ENCODE data around the gene E2F8. TPM values are rescaled to one million over a fixed set of nuclear protein-coding genes. Genes with fewer than 3 reads are reported as not detected.

Gene E2F8
- total and polyA plus RNA-seq, 10 of the 15 experiments (the other 5 are each of a cell fraction or from before 2014, with no cell fraction given), result 8.8 to 28.1 (median 18.5) TPM

- 96% methylated on average over 3 of the region's 3 CpGs for WGBS (ENCODE audit: insufficient coverage, insufficient replicate concordance, low lambda C conversion rate, missing lambda C conversion rate)
- CTCF ChIA-PET, result no interaction called here
- no peaks in the 10 kb centered on the region for H4K20me1 ChIP-seq (ENCODE audit: control insufficient read depth, insufficient read depth)
- BruUV-seq (replicated peaks), result no TSS peak
- POLR2A ChIA-PET, result no interaction called here
- H3K27ac ChIP-seq (ENCODE audit: control insufficient read depth, insufficient read depth), result no peak overlapping the region
- ATAC-seq, result no peak
- H3K9ac ChIP-seq (ENCODE audit: control insufficient read depth, insufficient read depth, low read length), result no peak overlapping the region
- RAD21 ChIA-PET (ENCODE audit: unreplicated experiment), result no interaction called here
- in situ Hi-C loops (cut with MboI), result no loop called here
- TF ChIP-seq, protein P1, sequence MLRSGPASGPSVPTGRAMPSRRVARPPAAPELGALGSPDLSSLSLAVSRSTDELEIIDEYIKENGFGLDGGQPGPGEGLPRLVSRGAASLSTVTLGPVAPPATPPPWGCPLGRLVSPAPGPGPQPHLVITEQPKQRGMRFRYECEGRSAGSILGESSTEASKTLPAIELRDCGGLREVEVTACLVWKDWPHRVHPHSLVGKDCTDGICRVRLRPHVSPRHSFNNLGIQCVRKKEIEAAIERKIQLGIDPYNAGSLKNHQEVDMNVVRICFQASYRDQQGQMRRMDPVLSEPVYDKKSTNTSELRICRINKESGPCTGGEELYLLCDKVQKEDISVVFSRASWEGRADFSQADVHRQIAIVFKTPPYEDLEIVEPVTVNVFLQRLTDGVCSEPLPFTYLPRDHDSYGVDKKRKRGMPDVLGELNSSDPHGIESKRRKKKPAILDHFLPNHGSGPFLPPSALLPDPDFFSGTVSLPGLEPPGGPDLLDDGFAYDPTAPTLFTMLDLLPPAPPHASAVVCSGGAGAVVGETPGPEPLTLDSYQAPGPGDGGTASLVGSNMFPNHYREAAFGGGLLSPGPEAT (IDR thresholded peaks at IDR 0.05; ENCODE audit: low read depth), result no peak
- TF ChIP-seq, protein P2, sequence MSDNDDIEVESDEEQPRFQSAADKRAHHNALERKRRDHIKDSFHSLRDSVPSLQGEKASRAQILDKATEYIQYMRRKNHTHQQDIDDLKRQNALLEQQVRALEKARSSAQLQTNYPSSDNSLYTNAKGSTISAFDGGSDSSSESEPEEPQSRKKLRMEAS (IDR thresholded peaks at IDR 0.05; ENCODE audit: low read depth, low read length), result no peak
- TF ChIP-seq, protein P3, sequence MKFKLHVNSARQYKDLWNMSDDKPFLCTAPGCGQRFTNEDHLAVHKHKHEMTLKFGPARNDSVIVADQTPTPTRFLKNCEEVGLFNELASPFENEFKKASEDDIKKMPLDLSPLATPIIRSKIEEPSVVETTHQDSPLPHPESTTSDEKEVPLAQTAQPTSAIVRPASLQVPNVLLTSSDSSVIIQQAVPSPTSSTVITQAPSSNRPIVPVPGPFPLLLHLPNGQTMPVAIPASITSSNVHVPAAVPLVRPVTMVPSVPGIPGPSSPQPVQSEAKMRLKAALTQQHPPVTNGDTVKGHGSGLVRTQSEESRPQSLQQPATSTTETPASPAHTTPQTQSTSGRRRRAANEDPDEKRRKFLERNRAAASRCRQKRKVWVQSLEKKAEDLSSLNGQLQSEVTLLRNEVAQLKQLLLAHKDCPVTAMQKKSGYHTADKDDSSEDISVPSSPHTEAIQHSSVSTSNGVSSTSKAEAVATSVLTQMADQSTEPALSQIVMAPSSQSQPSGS (IDR thresholded peaks at IDR 0.05; ENCODE audit: low read length), result no peak
- TF ChIP-seq ZSCAN29 (IDR thresholded peaks at IDR 0.05) (no peak), HDAC6 (IDR thresholded peaks at IDR 0.05; ENCODE audit: unreplicated experiment) (no peak), HDGF (IDR thresholded peaks at IDR 0.05) (no peak), SMAD1 (IDR thresholded peaks at IDR 0.05; ENCODE audit: low read depth, partially characterized antibody) (no peak), FOS (IDR thresholded peaks at IDR 0.05; ENCODE audit: borderline replicate concordance, extremely low read depth, insufficient read length) (no peak), ZBTB4 (CRISPR knock-in tag; IDR thresholded peaks at IDR 0.05) (no peak), CHD1 (IDR thresholded peaks at IDR 0.05; ENCODE audit: low read depth, low read length) (no peak), SIN3A (IDR thresholded peaks at IDR 0.05; ENCODE audit: low read depth, low read length) (no peak), SUZ12 (IDR thresholded peaks at IDR 0.05; ENCODE audit: unreplicated experiment) (no peak), NFXL1 (IDR thresholded peaks at IDR 0.05; ENCODE audit: borderline replicate concordance) (no peak), NR2C1 (IDR thresholded peaks at IDR 0.05) (no peak), POLR2AphosphoS2 (IDR thresholded peaks at IDR 0.05; ENCODE audit: low read depth, low read length) (no peak)
- TF ChIP-seq, protein P4, sequence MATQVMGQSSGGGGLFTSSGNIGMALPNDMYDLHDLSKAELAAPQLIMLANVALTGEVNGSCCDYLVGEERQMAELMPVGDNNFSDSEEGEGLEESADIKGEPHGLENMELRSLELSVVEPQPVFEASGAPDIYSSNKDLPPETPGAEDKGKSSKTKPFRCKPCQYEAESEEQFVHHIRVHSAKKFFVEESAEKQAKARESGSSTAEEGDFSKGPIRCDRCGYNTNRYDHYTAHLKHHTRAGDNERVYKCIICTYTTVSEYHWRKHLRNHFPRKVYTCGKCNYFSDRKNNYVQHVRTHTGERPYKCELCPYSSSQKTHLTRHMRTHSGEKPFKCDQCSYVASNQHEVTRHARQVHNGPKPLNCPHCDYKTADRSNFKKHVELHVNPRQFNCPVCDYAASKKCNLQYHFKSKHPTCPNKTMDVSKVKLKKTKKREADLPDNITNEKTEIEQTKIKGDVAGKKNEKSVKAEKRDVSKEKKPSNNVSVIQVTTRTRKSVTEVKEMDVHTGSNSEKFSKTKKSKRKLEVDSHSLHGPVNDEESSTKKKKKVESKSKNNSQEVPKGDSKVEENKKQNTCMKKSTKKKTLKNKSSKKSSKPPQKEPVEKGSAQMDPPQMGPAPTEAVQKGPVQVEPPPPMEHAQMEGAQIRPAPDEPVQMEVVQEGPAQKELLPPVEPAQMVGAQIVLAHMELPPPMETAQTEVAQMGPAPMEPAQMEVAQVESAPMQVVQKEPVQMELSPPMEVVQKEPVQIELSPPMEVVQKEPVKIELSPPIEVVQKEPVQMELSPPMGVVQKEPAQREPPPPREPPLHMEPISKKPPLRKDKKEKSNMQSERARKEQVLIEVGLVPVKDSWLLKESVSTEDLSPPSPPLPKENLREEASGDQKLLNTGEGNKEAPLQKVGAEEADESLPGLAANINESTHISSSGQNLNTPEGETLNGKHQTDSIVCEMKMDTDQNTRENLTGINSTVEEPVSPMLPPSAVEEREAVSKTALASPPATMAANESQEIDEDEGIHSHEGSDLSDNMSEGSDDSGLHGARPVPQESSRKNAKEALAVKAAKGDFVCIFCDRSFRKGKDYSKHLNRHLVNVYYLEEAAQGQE (IDR thresholded peaks at IDR 0.05; ENCODE audit: low read depth, low read length), result no peak
- H3K79me2 ChIP-seq (ENCODE audit: control insufficient read depth, insufficient read depth, low read length), result no peaks in the 10 kb centered on the region
- no peaks in the 10 kb centered on the region for H3K4me1 ChIP-seq (ENCODE audit: control insufficient read depth, insufficient read depth, low read length)
- no peak for DNase-seq (ENCODE audit: low read depth, low spot score)
- H3K4me2 ChIP-seq (ENCODE audit: control insufficient read depth, insufficient read depth), result no peak overlapping the region
- no peaks in the 10 kb centered on the region for H3K27me3 ChIP-seq (replicated peaks in 1 of 2; ENCODE audit: control insufficient read depth in 2 of 2, insufficient read depth in 2 of 2, low read length in 1 of 2)
- no peaks in the 10 kb centered on the region for H3K9me3 ChIP-seq (replicated peaks; ENCODE audit: control insufficient read depth, insufficient read depth, low read length)
- SMC1A ChIA-PET (ENCODE audit: uncharacterized antibody, unreplicated experiment), result no interaction called here
- no peak for FAIRE-seq
- no peak overlapping the region for H2AFZ ChIP-seq (ENCODE audit: control insufficient read depth, low read depth, low read length)
- H3K36me3 ChIP-seq (ENCODE audit: control insufficient read depth in 2 of 2, insufficient read depth in 2 of 2, low read length in 1 of 2), result peaks cover 7 to 8% of the 10 kb centered on the region in 2 experiments
- no peak overlapping the region for H3K4me3 ChIP-seq
- intact Hi-C loops (cut with micrococcal nuclease; ENCODE audit: unreplicated experiment), result no loop called here
Observed at GRCh38 chr11:19225581-19225980, 15.2 kb downstream of the E2F8 start.
